Activated CD4-positive, CD25-positive, alpha-beta regulatory T cell treated with anti-CD3 and anti-CD28 coated beads, Interleukin-2, amount 50 U/mL, for 24 hours (primary cell): ENCODE data around the gene FLRT1.

ENCODE experiments used
- ATAC-seq, 2 donors: fragments of 150-1000 bp; cut with Tn5 transposase; one replicate each; pipeline ENCODE4 v1.10.0; 2021; ENCODE audit warnings: mild to moderate bottlenecking in 1 of 2, moderate library complexity in 1 of 2

Gene FLRT1

DNA sequence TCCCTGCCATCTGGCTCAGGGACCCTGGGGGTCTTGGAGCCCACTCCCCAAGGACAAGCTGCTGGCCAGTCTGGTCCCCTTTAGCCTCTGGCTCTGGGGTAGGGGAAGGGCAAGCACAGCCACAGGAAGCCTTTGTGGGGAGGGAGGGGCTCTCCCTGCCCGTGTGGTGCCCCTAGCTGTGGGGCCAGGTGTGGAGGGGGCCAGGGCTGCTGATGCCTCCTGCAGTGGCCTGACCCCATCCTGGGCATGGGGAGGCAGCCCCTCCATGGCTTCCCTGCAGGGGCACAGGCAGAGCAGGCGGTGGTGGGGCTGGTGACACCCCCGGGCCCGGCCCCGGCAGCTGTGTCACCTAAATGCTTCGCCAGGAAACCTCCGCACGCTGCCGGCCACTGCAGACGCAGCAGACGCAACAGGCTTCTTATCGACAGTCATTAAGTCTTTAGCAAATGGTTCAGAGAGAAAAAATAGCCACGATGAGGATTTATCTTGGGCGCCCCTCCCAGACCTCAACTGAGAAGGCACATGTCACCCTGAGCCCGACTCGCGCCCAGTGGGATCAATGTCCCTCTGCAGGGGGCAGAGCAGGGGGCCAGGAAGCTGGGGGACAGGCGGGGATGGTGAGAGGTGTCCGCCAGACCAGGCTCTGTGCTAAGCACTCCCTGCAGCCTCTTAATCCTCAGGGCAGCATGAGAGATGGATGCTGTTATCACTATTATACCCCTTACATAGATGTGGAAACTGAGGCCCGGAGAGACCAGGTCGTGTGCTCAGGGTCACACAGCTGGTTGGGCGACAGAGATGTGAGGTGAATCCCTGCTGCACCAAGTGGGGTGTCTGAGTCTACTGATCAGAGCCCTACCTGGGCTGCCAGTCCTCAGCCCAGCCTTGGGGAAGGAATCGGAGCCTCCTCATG, 33.9 kb downstream of the FLRT1 start:
- ATAC-seq, result no peak

DNA sequence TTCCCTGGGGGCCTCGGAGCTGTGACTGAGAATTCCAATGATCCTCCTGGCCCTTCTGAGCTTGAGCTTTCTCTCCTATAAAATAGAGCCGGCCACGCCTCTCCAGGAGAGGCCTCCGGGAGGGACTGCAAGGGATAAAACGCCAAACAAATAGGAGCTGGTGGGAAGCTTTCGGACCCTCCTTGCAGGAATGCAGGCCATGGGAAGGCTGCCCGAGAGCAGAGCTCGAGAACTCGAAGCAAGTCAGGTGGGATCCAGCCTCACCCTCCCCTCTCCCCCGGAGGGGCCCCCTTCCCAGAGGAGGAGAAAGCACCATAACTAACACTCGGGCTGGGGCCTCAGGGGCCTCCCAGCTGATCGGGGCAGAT, 34.6 kb downstream of the FLRT1 start:
- no peak for ATAC-seq

DNA sequence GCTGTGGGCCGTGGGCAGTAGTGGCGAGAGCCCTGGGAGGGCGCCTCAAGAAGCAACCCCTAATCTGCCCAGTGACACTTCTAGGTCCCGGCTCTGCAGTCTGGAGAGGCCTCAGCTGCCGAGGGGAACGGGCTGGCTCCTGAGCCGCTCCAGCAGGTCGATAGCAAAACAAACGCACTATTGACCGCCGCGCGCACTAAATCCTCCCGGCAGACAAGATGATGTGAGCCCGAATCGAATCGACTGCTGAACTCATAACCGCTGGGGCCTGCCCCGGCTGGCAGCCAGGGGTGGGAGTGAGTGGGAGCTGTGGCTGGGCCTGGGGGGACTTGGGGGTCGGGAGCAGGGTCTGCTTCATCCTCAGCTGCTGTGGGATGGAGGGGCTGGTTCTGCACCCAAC, 36.1 kb downstream of the FLRT1 start:
- no peak for ATAC-seq

DNA sequence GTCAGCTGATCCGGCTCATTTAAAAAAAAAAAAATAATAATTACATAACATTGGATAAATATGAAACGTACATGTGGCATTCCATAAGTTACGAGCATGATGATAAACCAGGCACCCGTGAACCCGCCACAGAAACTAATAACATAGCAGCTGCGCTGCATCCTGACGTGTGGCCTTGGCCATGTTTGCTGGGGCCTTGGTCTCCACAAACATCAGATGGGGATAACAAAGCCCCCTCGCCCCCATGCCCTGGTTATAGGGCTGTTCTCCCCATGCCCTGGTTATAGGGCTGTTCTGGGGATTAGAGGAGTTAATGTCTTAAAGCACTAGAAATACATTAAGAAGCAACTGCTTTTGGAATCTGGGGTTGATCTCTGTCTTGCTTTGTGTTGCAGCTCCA, 36.7 kb downstream of the FLRT1 start:
- no peak for ATAC-seq

DNA sequence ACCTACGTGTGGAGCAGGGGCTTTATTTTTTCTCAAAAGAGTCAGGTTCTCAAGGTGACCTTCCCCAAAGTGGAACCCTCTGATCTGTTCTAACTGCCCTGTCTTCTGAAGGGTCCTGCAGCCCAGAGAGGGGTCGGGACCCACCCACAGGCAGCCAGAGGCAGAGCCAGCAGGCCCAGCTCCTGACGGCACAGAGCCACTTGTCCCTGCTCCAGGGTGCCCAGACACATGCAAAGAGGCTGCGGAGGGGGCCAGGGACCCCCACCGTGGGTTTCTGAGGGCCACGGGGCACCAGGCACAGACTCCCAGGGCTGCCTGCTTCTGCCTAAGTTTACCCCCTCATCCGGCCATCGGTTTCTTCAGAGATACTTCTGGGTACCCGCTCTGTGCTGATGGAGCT, 37.1 kb downstream of the FLRT1 start:
- ATAC-seq, result no peak

DNA sequence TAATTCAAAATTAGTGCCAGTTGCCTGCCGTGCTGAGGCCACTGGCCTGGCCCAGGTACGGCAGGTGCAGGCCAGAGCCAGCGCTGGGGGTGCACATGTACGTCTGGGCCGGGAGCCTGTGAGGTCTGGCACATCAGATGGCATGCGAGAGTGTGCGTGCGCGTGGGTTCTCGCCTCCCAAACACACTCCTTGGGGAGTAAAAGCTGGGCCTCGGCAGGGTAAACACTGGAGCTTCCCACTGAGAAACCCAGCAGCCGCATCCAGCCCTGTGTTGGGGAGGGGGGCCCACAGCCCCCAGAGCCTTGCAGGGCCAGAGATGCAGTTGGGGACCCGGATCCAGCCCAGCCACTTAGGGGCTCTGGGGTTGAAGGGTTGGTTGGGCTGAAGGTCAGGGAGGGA, 37.8 kb downstream of the FLRT1 start:
- ATAC-seq, result no peak

DNA sequence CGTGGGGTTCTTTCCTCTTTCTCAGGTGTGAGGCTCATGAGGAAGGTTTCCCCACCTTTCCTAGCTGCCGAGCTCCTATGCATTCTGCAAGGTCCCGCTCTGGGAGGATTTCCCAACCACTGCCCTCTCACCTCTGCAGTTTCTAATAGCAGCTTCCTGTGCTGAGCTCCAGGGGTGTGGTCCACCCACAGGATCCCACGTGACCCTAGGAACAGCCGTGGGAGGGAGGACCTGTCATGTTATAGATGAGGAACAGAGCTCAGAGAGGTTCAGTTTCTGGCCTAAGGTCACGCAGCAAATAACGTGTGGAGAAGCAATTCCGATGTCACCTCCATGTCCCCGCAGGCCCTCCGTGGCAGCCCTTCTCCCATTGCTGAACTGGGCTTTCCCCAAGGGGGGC, 38.5 kb downstream of the FLRT1 start:
- ATAC-seq, result peak in 1 of 2 donors; percentile 38

DNA sequence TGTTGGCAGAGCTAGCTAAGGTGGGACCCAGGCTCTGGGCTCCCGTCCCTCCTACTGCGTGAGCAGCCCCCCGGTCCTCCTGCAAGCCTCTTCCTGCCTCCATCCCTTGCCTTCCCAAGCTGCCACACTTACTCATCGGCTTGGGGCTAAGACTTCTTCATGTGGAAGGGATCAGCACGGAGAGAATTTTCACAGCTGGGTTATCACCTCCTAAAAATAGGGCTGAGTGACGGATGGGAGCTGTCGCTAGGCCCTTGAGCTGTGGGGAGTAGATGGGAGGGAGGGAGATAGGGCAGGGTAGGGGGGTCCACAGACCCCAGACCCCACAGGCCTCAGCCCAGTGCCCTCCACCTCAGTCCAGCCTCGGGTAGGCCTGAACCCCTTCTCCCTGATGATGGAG, 41.0 kb downstream of the FLRT1 start:
- no peak for ATAC-seq

DNA sequence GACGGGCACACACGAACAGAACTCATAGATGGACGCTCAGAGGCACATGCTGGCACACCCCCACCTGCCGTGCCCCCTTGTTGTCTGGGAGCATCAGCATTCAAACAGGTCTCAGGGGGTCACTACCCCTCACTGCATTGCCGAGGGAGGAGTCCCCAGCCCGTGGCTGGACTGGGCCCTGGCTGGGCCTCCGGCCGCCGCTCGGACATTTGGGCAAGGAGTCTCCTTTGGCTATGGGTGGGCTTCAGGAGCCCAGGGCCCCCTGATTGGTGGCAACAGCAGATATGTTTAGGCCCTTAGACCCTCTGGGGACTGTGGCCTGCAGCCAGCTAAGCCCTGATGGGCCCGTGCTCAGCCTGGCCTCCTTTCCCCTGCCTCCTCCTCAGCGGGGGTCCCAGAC, 41.9 kb downstream of the FLRT1 start:
- no peak for ATAC-seq

DNA sequence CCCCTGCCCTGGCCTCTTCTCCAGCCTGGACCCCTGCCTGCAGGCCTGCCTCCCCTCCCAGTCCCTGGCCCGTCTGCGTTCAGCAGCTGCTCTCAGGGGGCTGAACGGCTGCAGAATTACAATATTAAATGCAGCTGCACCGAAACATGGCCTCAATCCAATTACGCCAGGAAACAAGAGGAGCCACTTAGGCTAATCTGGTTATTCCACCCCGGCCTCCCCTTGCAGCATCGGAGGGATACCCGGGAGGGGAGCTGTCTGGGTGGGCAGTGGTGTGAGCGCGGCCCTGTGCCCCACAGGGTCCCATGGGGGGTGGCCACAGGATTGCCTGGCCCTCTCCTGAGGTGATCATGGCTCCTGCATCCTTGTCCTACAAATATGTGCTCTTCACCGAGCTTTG, 42.6 kb downstream of the FLRT1 start:
- ATAC-seq, result no peak

DNA sequence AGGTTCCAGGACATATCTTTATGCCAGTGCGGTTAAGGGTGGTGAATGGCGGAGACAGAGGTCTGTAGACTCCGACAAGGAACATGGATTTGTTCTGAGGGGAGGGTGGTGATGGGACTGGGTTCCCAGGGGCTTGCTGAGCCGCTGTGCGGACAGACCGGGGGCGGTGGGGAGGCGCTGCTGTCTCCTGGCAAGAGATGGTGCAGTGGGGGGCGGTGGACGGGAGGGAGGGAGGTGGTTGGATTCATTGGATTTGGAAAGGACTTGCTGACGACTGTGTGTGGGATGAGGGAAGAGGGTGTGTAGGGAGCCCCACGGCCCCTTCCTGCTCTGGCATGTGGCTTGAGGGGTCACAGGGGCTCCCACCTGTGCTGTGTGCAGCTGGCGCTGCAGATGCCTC, 43.2 kb downstream of the FLRT1 start:
- no peak for ATAC-seq

DNA sequence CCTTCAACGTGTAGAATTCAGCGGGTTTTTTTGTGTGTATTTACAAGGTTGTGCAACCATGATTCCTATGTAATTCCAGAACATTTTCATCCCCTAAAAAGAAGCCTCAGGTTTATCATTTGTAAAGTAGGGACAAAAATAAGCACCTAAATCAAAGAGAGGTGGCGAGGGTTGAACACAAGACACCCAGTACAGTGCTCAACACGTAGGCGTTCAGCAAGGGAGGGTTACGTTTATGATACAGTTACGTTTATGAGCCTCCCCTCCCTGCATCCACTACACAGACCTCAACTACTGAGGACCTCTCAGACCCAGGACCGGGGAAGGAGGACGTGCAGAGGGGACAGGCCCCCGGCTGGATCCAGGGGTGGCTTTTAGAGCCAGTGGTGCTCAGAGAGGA, 44.7 kb downstream of the FLRT1 start:
- ATAC-seq, result no peak

DNA sequence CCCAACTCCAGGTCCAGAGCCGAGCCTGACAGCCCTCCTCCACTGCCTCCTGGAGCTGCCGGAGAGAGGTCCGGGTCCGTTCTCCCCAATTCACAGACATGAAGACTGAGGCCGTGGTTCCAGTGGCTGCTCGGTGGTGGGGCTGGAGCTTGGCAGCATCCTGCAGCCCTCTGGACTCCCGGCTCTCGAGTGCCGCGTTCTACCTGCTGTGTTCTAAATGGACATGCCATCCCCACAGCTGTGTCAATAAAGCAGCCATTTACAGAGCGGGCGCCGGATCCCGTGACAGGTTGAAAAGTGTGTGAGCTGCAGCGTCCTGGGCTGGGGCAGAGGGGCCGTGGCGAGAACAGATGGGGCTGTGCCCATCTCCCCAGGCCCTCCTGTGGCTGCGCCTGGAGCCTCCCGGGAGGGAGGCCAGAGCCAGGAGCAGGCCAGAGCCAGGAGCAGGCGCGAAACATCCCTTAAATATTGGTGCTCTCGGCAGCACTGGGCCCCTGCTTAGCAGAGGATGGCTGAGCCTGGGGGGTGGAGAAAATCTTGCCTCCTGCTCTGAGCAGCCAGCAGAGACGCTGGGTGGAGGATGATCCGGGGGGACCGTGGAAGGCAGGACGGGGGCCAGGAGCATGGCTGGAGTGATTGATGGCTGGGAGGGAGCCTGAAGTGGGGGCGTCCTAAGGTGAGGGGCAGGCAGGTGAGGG, 46.2 kb downstream of the FLRT1 start:
- ATAC-seq, result no peak

DNA sequence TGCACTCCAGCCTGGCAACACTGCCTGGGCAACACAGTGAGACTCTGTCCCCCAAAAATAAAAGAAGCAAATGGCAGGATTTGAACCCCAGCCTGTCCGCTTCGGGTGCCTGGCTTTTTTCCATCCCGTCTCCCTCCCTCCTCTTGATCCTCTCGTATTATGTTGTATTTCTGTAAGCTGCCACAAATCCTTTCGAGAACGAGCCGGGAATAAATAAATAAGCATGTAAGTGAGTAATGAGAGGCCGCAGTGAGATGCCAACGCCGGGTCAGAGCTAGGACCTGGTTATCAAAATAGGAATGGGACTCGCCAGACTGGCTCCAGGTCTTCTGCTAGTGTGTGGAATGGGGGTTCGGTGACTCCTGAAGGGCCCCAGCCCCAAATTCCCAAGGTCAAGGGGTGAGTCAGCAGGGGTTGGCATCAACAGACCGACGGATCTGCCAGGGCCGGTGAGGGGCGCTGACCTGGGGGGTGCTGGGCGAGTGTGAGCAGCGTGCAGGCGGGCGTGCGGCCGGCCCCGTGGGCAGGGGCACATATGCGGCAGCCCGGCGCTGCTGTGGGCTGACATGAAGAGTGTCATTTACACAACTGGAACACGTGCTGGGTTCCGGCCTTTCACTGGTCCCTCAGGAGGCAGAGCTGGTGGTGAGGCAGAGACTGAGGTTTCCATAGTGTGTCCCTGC, 47.8 kb downstream of the FLRT1 start:
- no peak for ATAC-seq

DNA sequence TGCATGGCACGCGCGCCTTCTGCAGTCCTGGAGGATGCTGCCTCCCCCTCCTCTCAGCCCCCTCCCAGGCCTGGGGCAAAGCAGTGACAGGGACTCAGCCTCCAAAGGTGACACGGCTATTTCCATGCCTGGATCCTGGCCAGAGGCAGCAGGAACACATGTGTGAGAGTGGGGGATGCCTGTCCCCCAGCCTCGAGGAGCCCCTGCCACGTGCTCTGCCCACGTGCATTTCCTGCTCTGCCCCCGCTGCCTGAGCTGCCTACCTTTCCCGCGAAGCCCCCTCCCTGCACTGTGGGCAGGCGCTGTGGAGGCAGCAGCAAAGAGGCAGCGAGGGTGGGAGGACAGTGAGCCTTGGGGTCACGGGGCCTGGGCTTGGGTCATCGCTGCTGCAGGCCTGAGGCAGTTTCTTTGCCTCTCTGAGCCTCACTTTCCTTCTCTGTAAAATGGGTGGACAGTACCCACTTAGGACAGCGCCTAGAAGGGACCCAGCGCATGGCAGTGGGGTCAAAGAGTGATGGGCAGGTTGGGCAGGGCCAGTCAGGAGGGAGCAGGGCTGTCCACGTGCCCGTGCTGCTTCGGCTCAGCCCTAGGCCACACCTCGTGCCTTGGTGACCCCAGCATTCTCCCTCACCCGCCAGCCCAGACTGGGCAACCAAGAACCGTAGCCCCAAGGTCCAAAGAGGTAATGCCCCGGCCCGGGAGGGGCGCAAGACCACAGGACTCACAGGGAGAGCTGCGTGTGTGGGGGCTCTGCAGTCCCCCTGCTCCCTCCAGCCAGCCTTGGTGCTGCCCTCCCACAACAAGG, 48.6 kb downstream of the FLRT1 start:
- no peak for ATAC-seq

DNA sequence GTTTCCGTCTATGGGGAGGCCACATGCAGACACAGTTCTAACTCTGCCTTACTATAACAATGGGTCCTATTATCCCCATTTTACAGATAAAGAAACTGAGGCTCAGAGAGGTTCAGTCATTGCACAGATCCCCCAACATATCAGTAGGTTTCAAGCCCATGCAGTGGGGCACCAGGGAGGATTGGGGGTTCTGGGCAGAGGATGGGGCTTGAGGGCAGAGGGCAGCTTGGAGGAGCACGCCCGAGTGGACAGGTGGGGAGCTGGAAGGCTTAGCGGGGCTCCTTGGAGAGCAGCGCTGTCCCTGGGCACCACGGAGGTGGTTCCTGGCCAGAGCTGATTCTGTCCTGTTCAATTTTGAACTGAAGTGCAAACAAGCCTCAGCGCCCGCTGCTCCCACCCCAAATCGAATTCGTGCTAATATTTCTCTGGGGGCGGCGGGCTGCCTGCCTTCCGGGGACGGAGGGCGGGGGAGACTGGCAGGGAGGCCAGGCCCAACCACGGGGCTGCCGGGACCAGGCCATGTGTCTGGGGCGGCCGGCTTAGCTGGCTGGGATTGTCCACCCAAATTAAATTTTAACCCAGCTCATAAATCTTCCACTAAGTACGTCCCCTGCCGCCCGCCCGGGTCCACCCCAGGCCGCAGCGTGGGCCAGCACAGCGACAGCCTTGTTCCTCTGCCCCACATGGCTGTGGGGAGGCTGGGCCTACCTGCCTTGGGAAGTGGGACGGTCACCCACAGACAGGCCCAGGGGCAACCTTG, 49.4 kb downstream of the FLRT1 start:
- no peak for ATAC-seq
